Measurements from ENCODE around the gene CNTN4.

Gene CNTN4

GRCh38 chr3:2137651-2138050 is 39.0 kb downstream of the CNTN4 start:
- Histone ChIP-seq H3K36me3 (no peaks in the 10 kb centered on the region), H3K9me3 (replicated peaks in 1 of 11) (peaks cover 0 to 9% (median 0%) of the 10 kb centered on the region in 11 experiments; a peak in 6 of 22 replicates), H3K4me2 (no peak overlapping the region), H4K20me1 (no peaks in the 10 kb centered on the region), H3K4me3 (no peak overlapping the region), H3K27me3 (no peaks in the 10 kb centered on the region), H3K4me1 (no peaks in the 10 kb centered on the region), H3K9ac (no peak overlapping the region), H3K27ac (no peak overlapping the region)
- TF ChIP-seq Cebpa-rat (IDR thresholded peaks at IDR 0.05): no peak

- H3K4me1 ChIP-seq: no peaks in the 10 kb centered on the region
- H3K36me3 ChIP-seq: no peaks in the 10 kb centered on the region
- H3K9ac ChIP-seq: no peak overlapping the region
- H3K27me3 ChIP-seq: no peaks in the 10 kb centered on the region
- TF ChIP-seq Cebpa-rat (IDR thresholded peaks at IDR 0.05): no peak
- no peaks in the 10 kb centered on the region for H4K20me1 ChIP-seq
- H3K9me3 ChIP-seq (replicated peaks in 1 of 11): peaks cover 0 to 9% (median 0%) of the 10 kb centered on the region in 11 experiments; a peak in 6 of 22 replicates
- H3K27ac ChIP-seq: no peak overlapping the region
- H3K4me3 ChIP-seq: no peak overlapping the region
- no peak overlapping the region for H3K4me2 ChIP-seq
Observed at GRCh38 chr3:2141482-2141881, 42.8 kb downstream of the CNTN4 start.

- H3K27me3 ChIP-seq: no peaks in the 10 kb centered on the region
- H3K9me3 ChIP-seq (replicated peaks in 1 of 11): no peaks in the 10 kb centered on the region
- H3K9ac ChIP-seq: no peak overlapping the region
- H3K36me3 ChIP-seq: no peaks in the 10 kb centered on the region
- H3K4me3 ChIP-seq: no peak overlapping the region
- H4K20me1 ChIP-seq: no peaks in the 10 kb centered on the region; a peak in 1 of 22 replicates
- peaks cover 0 to 14% (median 9%) of the 10 kb centered on the region in 10 experiments; a peak in 11 of 20 replicates for H3K4me1 ChIP-seq
- H3K27ac ChIP-seq: no peak overlapping the region
- TF ChIP-seq Cebpa-rat (IDR thresholded peaks at IDR 0.05): no peak
- no peak overlapping the region for H3K4me2 ChIP-seq
Observed at GRCh38 chr3:2148561-2149340, 50.1 kb downstream of the CNTN4 start.

GRCh38 chr3:2153053-2153452 is 54.4 kb downstream of the CNTN4 start:
- H3K4me2 ChIP-seq: no peak overlapping the region
- no peaks in the 10 kb centered on the region; a peak in 1 of 22 replicates for H4K20me1 ChIP-seq
- H3K27me3 ChIP-seq: no peaks in the 10 kb centered on the region
- H3K4me3 ChIP-seq: no peak overlapping the region
- TF ChIP-seq Cebpa-rat (IDR thresholded peaks at IDR 0.05): no peak
- H3K27ac ChIP-seq: no peak overlapping the region
- H3K9ac ChIP-seq: no peak overlapping the region
- peaks cover 0 to 14% (median 9%) of the 10 kb centered on the region in 10 experiments; a peak in 11 of 20 replicates for H3K4me1 ChIP-seq
- no peaks in the 10 kb centered on the region for H3K9me3 ChIP-seq (replicated peaks in 1 of 11)
- no peaks in the 10 kb centered on the region for H3K36me3 ChIP-seq

DNA sequence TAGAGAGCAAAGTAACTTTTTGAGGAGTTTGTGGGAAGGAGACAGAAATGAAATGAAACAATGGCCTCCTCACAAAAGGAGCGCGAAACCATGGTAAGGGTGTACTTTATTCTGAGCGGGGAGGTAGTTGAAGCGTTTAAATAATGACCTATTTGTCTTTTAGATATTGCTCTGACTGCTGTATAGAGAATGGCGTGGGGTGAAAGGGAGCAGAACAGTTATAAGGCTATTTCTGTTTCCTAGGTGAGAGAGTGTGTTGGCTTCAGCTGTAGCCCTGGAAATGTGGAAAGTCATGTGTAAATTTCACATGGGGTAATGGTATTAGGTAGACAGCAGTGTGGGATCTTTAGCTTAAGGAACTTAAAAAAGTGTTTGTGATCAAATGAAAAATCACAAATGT is 54.9 kb downstream of the CNTN4 start:
- Histone ChIP-seq H3K4me1 (peaks cover 0 to 14% (median 9%) of the 10 kb centered on the region in 10 experiments; a peak in 11 of 20 replicates), H3K36me3 (no peaks in the 10 kb centered on the region), H3K4me3 (no peak overlapping the region), H3K27ac (no peak overlapping the region), H3K9ac (no peak overlapping the region), H3K9me3 (replicated peaks in 1 of 11) (no peaks in the 10 kb centered on the region), H4K20me1 (no peaks in the 10 kb centered on the region), H3K27me3 (no peaks in the 10 kb centered on the region), H3K4me2 (no peak overlapping the region)
- TF ChIP-seq Cebpa-rat (IDR thresholded peaks at IDR 0.05): no peak

- H3K4me2 ChIP-seq: no peak overlapping the region
- H3K4me1 ChIP-seq: peaks cover 0 to 14% (median 9%) of the 10 kb centered on the region in 10 experiments; a peak in 11 of 20 replicates
- no peaks in the 10 kb centered on the region for H3K27me3 ChIP-seq
- no peak overlapping the region for H3K9ac ChIP-seq
- no peaks in the 10 kb centered on the region for H3K36me3 ChIP-seq
- no peak overlapping the region for H3K4me3 ChIP-seq
- H4K20me1 ChIP-seq: no peaks in the 10 kb centered on the region
- H3K9me3 ChIP-seq (replicated peaks in 1 of 11): no peaks in the 10 kb centered on the region
- H3K27ac ChIP-seq: no peak overlapping the region
- no peak for TF ChIP-seq Cebpa-rat (IDR thresholded peaks at IDR 0.05)
Observed at GRCh38 chr3:2154621-2155020, 56.0 kb downstream of the CNTN4 start.

- Histone ChIP-seq H3K4me2 (no peak overlapping the region), H3K36me3 (no peaks in the 10 kb centered on the region), H3K4me3 (no peak overlapping the region), H3K9me3 (replicated peaks in 1 of 11) (no peaks in the 10 kb centered on the region), H3K4me1 (peaks cover 0 to under 1% (median 0%) of the 10 kb centered on the region in 10 experiments; a peak in 2 of 20 replicates), H3K27me3 (no peaks in the 10 kb centered on the region), H3K27ac (no peak overlapping the region), H3K9ac (no peak overlapping the region), H4K20me1 (no peaks in the 10 kb centered on the region)
- TF ChIP-seq Cebpa-rat (IDR thresholded peaks at IDR 0.05): no peak
Observed at GRCh38 chr3:2156244-2156847, 57.7 kb downstream of the CNTN4 start.

- H3K36me3 ChIP-seq: no peaks in the 10 kb centered on the region
- no peak overlapping the region for H3K4me3 ChIP-seq
- no peak overlapping the region for H3K27ac ChIP-seq
- no peaks in the 10 kb centered on the region for H4K20me1 ChIP-seq
- H3K9me3 ChIP-seq (replicated peaks in 1 of 11): no peaks in the 10 kb centered on the region
- no peak for TF ChIP-seq Cebpa-rat (IDR thresholded peaks at IDR 0.05)
- no peaks in the 10 kb centered on the region for H3K4me1 ChIP-seq
- no peak overlapping the region for H3K9ac ChIP-seq
- no peaks in the 10 kb centered on the region for H3K27me3 ChIP-seq
- no peak overlapping the region for H3K4me2 ChIP-seq
Observed at GRCh38 chr3:2158828-2159227, 60.2 kb downstream of the CNTN4 start.

DNA sequence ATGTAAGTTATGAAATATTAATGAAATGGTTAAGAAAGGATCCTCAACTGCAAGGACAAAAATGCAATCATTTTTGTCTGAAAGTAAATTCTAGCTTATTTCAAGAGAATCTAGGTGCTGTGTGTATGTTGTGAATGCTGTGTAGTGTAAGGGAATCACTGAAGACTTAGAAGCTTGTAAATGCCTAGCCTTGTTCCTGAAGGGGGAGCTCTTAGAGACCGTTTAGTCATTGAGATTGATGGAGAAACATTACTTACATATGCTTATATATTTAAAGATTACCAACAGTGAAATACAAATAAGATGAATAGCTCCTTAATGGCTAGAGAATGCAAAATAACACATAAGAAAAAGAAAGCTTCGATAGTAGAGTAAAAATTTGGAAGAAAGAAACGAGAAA is 67.9 kb downstream of the CNTN4 start:
- Histone ChIP-seq H3K4me3 (no peak overlapping the region), H3K4me2 (no peak overlapping the region), H3K4me1 (no peaks in the 10 kb centered on the region), H3K27ac (no peak overlapping the region), H3K9me3 (replicated peaks in 1 of 11) (no peaks in the 10 kb centered on the region), H3K27me3 (no peaks in the 10 kb centered on the region), H3K9ac (no peak overlapping the region), H4K20me1 (no peaks in the 10 kb centered on the region), H3K36me3 (no peaks in the 10 kb centered on the region)
- no peak for TF ChIP-seq Cebpa-rat (IDR thresholded peaks at IDR 0.05)
